HUES6 (cell line): Measurements from ENCODE around the gene MATCAP1.

Experiments used
- H3K27ac ChIP-seq: 2 replicates; pipeline ENCODE4 v1.7.0; 2013; ENCODE audit warnings: low read depth, mild to moderate bottlenecking, low read length, inconsistent platforms
- H3K27me3 ChIP-seq: 2 replicates; pipeline ENCODE4 v1.6.1; 2013; ENCODE audit warnings: low read length; ENCODE audit not compliant: control insufficient read depth, insufficient read depth
- H3K36me3 ChIP-seq: 2 replicates; pipeline ENCODE4 v1.6.1; 2013; ENCODE audit warnings: low read length; ENCODE audit not compliant: control insufficient read depth, insufficient read depth
- H3K4me1 ChIP-seq: 2 replicates; pipeline ENCODE4 v1.6.1; 2013; ENCODE audit warnings: low read length; ENCODE audit not compliant: control insufficient read depth, insufficient read depth
- H3K4me3 ChIP-seq: 2 replicates; pipeline ENCODE4 v1.5.1; 2013; ENCODE audit warnings: low read depth, low read length
- H3K9ac ChIP-seq: one replicate; pipeline ENCODE4 v1.6.1; 2013; ENCODE audit warnings: mild to moderate bottlenecking, low read length
- H3K9me3 ChIP-seq: 2 replicates; pipeline ENCODE4 v1.6.1; 2013; ENCODE audit warnings: low read depth, low read length; ENCODE audit not compliant: control insufficient read depth, insufficient read depth

MATCAP1 gene

GRCh38 chr16:67137605-67138004 is 46.2 kb downstream of the MATCAP1 start:
- H3K36me3 ChIP-seq, result peaks cover 80% of the 10 kb centered on the region
- no peaks in the 10 kb centered on the region for H3K9me3 ChIP-seq
- no peaks in the 10 kb centered on the region for H3K4me1 ChIP-seq
- H3K9ac ChIP-seq, result no peak overlapping the region
- H3K27me3 ChIP-seq, result no peaks in the 10 kb centered on the region
- no peak overlapping the region for H3K27ac ChIP-seq
- no peak overlapping the region for H3K4me3 ChIP-seq

- Histone ChIP-seq H3K4me3 (no peak overlapping the region), H3K36me3 (peaks cover 49% of the 10 kb centered on the region), H3K27me3 (no peaks in the 10 kb centered on the region), H3K9ac (no peak overlapping the region), H3K4me1 (no peaks in the 10 kb centered on the region), H3K9me3 (no peaks in the 10 kb centered on the region), H3K27ac (no peak overlapping the region)
Measured at GRCh38 chr16:67129422-67129821, 54.3 kb downstream of the MATCAP1 start.

- Histone ChIP-seq H3K4me1 (no peaks in the 10 kb centered on the region), H3K36me3 (peaks cover 48% of the 10 kb centered on the region), H3K9ac (no peak overlapping the region), H3K9me3 (no peaks in the 10 kb centered on the region), H3K27me3 (no peaks in the 10 kb centered on the region), H3K4me3 (no peak overlapping the region), H3K27ac (no peak overlapping the region)
Measured at GRCh38 chr16:67128887-67129286, 54.9 kb downstream of the MATCAP1 start.

GRCh38 chr16:67128417-67128816 is 55.3 kb downstream of the MATCAP1 start:
- no peak overlapping the region for H3K27ac ChIP-seq
- no peaks in the 10 kb centered on the region for H3K9me3 ChIP-seq
- no peaks in the 10 kb centered on the region for H3K4me1 ChIP-seq
- H3K9ac ChIP-seq, result no peak overlapping the region
- no peaks in the 10 kb centered on the region for H3K27me3 ChIP-seq
- H3K36me3 ChIP-seq, result peaks cover 50% of the 10 kb centered on the region
- no peak overlapping the region for H3K4me3 ChIP-seq
